Neural progenitor cell (in vitro differentiated cells): ENCODE measurements around the gene DOCK3.

Experiments used
- CTCF ChIP-seq: fragments of 200-600 bp; sonication (generic); IDR thresholded peaks from 2 replicates; pipeline ENCODE4 v1.5.1; 2017; ENCODE audit warnings: antibody characterized with exemption, mild to moderate bottlenecking
- EZH2 ChIP-seq: fragments of 200-600 bp; sonication (generic); IDR thresholded peaks from 2 replicates; pipeline ENCODE4 v1.6.1; 2017; ENCODE audit warnings: antibody characterized with exemption, mild to moderate bottlenecking, moderate library complexity
- EZH2phosphoT487 ChIP-seq: fragments of 200-600 bp; sonication (generic); IDR thresholded peaks from 2 replicates; pipeline ENCODE4 v1.6.1; 2017; ENCODE audit warnings: antibody characterized with exemption

- TF ChIP-seq CTCF (no peak), EZH2 (no peak), EZH2phosphoT487 (no peak)
These were observed 680.2 kb downstream of the DOCK3 start for GRCh38 chr3:51354731-51355615.
